Adrenal gland (tissue), 12 donors: Measurements from ENCODE around the gene ABCG1. TPM values are rescaled to one million over a fixed set of nuclear protein-coding genes. Genes with fewer than 3 reads are reported as not detected.
A peak's percentile ranks its signal among the peaks of the same experiment; 100 is the strongest.

Experiments used
- DNase-seq, 7 donors: peaks; one replicate each; pipeline ENCODE4 v3.0.0-alpha.2; 2019 to 2020
- H3K27ac ChIP-seq, 5 donors: fragments of 200-600 bp; sonication (generic) in 4 of 5; 1 replicate in 3 of 5; 2 replicates in 2 of 5; pipeline versions ENCODE4 v1.5.1 to v1.8.0; 2016 to 2020; ENCODE audit warnings: mild to moderate bottlenecking in 1 of 5
- H3K27me3 ChIP-seq: fragments of 200-600 bp; 2 replicates; pipeline ENCODE4 v1.8.0; 2021
- H3K36me3 ChIP-seq, 2 donors: fragments of 200-600 bp; replicated peaks in 1 of 2; 1 replicate in 1 of 2; 2 replicates in 1 of 2; pipeline versions ENCODE4 v1.5.1 to v1.8.0; 2018 to 2022
- H3K4me1 ChIP-seq, 2 donors: fragments of 200-600 bp; replicated peaks in 1 of 2; 1 replicate in 1 of 2; 2 replicates in 1 of 2; pipeline versions ENCODE4 v1.5.1 to v1.8.0; 2018 to 2021
- H3K4me3 ChIP-seq, 4 donors: fragments of 200-600 bp; sonication (generic) in 3 of 4; one replicate each; pipeline ENCODE4 v1.5.1; 2016 to 2018
- H3K9me3 ChIP-seq, 3 donors: fragments of 200-600 bp; sonication (generic) in 1 of 3; replicated peaks in 1 of 3; 1 replicate in 2 of 3; 2 replicates in 1 of 3; pipeline versions ENCODE4 v1.5.1 to v1.8.0; 2016 to 2021
- POLR2A ChIP-seq, 2 donors: fragments of 450-650 bp; IDR thresholded peaks; one replicate each; pipeline ENCODE4 v1.6.1; 2017; ENCODE audit warnings: antibody characterized with exemption in 2 of 2, mild to moderate bottlenecking in 2 of 2, moderate library complexity in 1 of 2
- WGBS, 4 donors: extraction: QIAGEN DNeasy Blood & Tissue Kit in 2 of 4; methylation state at CpG; one replicate each; pipeline versions ENCODE4 v1.1.5 to v1.1.7; 2013 to 2017; 5-methylcytosine and 5-hydroxymethylcytosine counted together
- intact Hi-C, 2 donors: fragments of 100-400 bp; cut with DNase I; formaldehyde crosslinking; loops; one replicate each; pipeline versions ENCODE4 v1.14.1 to v1.15.0; 2022 to 2023
- polyA plus RNA-seq, 3 donors: library from polyadenylated mRNA; stranded (reverse); fragments of 200-250 nt in 2 of 3; fragments of 350-450 nt in 1 of 3; fragmentation: Illumina TruSeq in 1 of 3; extraction: RNeasy Lipid Tissue Mini Kit (QIAGEN cat#74804) in 1 of 3; gene quantifications; one replicate each; pipeline ENCODE4 v1.2.3, GENCODE V29; 2013 to 2014
- total RNA-seq, 9 donors: library from RNA; depleted of rRNA in 4 of 9; stranded (reverse); fragments of >200 nt in 4 of 9; fragments of 120-200 nt in 1 of 9; fragmentation: NEBNext Ultra II Directional in 1 of 9; extraction: Animal tissue kit (Norgen Biotek cat#: 25700) in 1 of 9; gene quantifications; one replicate each; pipeline versions ENCODE4 v1.1.0 to v1.2.4, GENCODE V29; 2013 to 2023
- TF ChIP-seq, protein P1 (sequence below), 6 experiments: fragments of 450-650 bp in 4 of 6; fragments of 200-600 bp in 2 of 6; sonication (generic) in 1 of 6; IDR thresholded peaks; 1 replicate in 5 of 6; 2 replicates in 1 of 6; pipeline versions ENCODE4 v1.5.1 to v1.8.0; 2016 to 2021; ENCODE audit warnings: antibody characterized with exemption in 6 of 6, mild to moderate bottlenecking in 2 of 6, moderate library complexity in 1 of 6
- donor health status: healthy with polysubstance abuse.
- donor health status: Bipolar disorder and iron deficiency.
- donor health status: DM: yes; HTN: yes; CAD: no.
- donor health status: DM: no; HTN: no; CAD: no.
- donor health status: DM: no; HTN: no; CAD: no.
- donor health status: DM: yes; HTN: yes; CAD: no.

The ABCG1 gene
- total and polyA plus RNA-seq, 12 donors = 23.2 to 136 (median 67.9) TPM

DNA sequence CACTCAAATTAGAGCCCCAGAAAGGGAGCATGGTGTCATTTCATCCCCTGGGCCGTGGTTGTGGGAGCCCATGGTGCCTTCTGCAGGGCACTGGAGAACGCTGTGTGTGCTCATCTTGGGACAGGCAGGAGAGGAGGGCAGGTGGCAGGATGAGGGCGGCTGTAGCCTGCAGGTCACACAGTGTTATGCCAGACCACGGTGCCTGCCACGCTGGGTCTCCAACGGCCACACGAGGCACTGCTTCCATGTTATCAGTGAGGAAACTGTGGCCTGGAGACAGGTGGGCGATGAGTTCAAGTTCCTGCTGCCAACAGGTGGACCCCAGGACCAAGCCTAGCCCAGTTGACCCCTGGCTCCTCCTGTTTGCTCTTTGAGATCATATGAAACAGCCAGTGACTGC, 21.0 kb downstream of the ABCG1 start:
- Histone ChIP-seq H3K36me3 (no peaks in the 10 kb centered on the region), H3K27ac (no peak overlapping the region), H3K27me3 (no peaks in the 10 kb centered on the region), H3K9me3 (no peaks in the 10 kb centered on the region), H3K4me3 (no peak overlapping the region), H3K4me1 (peaks cover 50 to 53% of the 10 kb centered on the region in 2 donors)
- TF ChIP-seq POLR2A (IDR thresholded peaks at IDR 0.05) = no peak
- TF ChIP-seq, protein P1, sequence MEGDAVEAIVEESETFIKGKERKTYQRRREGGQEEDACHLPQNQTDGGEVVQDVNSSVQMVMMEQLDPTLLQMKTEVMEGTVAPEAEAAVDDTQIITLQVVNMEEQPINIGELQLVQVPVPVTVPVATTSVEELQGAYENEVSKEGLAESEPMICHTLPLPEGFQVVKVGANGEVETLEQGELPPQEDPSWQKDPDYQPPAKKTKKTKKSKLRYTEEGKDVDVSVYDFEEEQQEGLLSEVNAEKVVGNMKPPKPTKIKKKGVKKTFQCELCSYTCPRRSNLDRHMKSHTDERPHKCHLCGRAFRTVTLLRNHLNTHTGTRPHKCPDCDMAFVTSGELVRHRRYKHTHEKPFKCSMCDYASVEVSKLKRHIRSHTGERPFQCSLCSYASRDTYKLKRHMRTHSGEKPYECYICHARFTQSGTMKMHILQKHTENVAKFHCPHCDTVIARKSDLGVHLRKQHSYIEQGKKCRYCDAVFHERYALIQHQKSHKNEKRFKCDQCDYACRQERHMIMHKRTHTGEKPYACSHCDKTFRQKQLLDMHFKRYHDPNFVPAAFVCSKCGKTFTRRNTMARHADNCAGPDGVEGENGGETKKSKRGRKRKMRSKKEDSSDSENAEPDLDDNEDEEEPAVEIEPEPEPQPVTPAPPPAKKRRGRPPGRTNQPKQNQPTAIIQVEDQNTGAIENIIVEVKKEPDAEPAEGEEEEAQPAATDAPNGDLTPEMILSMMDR (IDR thresholded peaks at IDR 0.05) = no peak
- DNase-seq = no peak
- 76 to 96% (median 92%) methylated on average over 6 to 8 of the region's 8 CpGs for WGBS, 4 donors
- intact Hi-C loops = no loop called here

DNA sequence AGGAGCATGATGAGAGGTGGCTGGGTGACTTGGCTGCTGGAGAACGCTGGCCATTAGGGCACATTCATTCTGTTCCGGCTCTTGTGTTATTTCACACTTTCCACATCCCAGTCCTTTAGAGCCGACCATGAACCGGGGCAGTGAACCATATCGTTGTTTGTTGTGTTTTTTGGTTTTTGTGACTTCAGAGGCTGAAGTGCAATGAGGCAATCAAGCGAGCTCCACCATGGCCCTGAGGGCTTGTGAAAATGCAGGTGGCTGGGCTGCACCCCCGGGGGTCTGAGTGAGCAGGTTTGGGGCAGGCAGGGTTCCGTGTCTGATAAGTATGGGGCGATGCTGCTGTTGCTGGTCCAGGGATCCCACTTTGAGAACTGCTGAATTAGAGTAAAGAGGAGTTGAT, 23.7 kb downstream of the ABCG1 start:
- Histone ChIP-seq H3K4me1 (peaks cover 35 to 38% of the 10 kb centered on the region in 2 donors), H3K27me3 (no peaks in the 10 kb centered on the region), H3K4me3 (no peak overlapping the region), H3K36me3 (no peaks in the 10 kb centered on the region), H3K9me3 (no peaks in the 10 kb centered on the region), H3K27ac (no peak overlapping the region)
- 80 to 91% (median 83%) methylated on average over 7 to 9 of the region's 9 CpGs for WGBS, 4 donors
- TF ChIP-seq, protein P1 (IDR thresholded peaks at IDR 0.05) = no peak
- no peak for TF ChIP-seq POLR2A (IDR thresholded peaks at IDR 0.05)
- no peak for DNase-seq
- intact Hi-C loops = no loop called here

DNA sequence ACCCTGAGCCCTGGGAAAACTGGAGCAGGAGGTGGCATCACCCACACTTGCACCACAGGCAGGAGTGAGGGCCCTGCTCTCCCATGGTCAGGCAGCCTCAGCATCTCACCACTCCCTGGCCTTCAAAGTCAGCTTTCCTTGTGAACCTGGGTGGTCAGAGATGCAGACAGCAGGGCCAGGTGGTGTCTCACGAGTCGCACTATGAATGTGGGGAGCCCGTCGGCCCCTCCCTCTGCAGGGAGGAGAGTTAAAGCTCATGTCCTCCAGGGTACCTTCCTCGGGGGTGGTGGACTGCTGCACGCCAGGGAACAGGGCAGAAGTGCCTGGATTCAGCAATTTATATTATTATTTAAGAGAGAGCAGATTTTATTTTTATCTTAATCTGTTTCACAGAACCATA, 24.1 kb downstream of the ABCG1 start:
- intact Hi-C loops = no loop called here
- no peak for TF ChIP-seq POLR2A (IDR thresholded peaks at IDR 0.05)
- TF ChIP-seq, protein P1 (IDR thresholded peaks at IDR 0.05) = no peak

GRCh38 chr21:42245331-42246193, 26.6 kb downstream of the ABCG1 start:
- Histone ChIP-seq H3K36me3 (no peaks in the 10 kb centered on the region), H3K9me3 (no peaks in the 10 kb centered on the region), H3K27me3 (no peaks in the 10 kb centered on the region), H3K27ac (peak overlapping the region in 4 of 5 donors; percentile 15 to 45 (median 30)), H3K4me1 (peaks cover 24 to 25% of the 10 kb centered on the region in 2 donors), H3K4me3 (no peak overlapping the region)
- TF ChIP-seq, protein P1 (IDR thresholded peaks at IDR 0.05) = no peak
- TF ChIP-seq POLR2A (IDR thresholded peaks at IDR 0.05) = peak in 1 of 2 donors; percentile 5
- peak in 6 of 7 donors; percentile 52 to 81 (median 69) for DNase-seq
- intact Hi-C loops = no loop called here
- 26 to 41% (median 30%) methylated on average over 9 to 10 of the region's 10 CpGs for WGBS, 4 donors

More for the DNA sequence above, 24.1 kb downstream of the ABCG1 start:
- DNase-seq = no peak
- H3K4me3 ChIP-seq = no peak overlapping the region
- 79 to 96% (median 88%) methylated on average over 5 to 6 of the region's 6 CpGs for WGBS, 4 donors
- no peak overlapping the region for H3K27ac ChIP-seq
- no peaks in the 10 kb centered on the region for H3K36me3 ChIP-seq
- H3K9me3 ChIP-seq = no peaks in the 10 kb centered on the region
- H3K4me1 ChIP-seq = peaks cover 31 to 34% of the 10 kb centered on the region in 2 donors
- no peaks in the 10 kb centered on the region for H3K27me3 ChIP-seq
